ENCODE measurements around the gene ANKRD10.

- TF ChIP-seq POLR2A (IDR thresholded peaks at IDR 0.05; ENCODE audit: low read depth, low read length) (no peak), CTCF (IDR thresholded peaks at IDR 0.05; ENCODE audit: extremely low read depth in 1 of 2, insufficient read depth in 1 of 2, low read depth in 1 of 2, low read length in 2 of 2) (no peak), POLR2AphosphoS5 (IDR thresholded peaks at IDR 0.05; ENCODE audit: insufficient read depth, low read depth, low read length) (no peak), EZH2 (IDR thresholded peaks at IDR 0.05; ENCODE audit: borderline replicate concordance, low read depth, low read length, severe bottlenecking) (no peak), MAX (IDR thresholded peaks at IDR 0.05; ENCODE audit: insufficient read depth, insufficient read length) (no peak), GATA2 (IDR thresholded peaks at IDR 0.05; ENCODE audit: insufficient read depth, insufficient read length, low read depth, low read length) (no peak), FOS (IDR thresholded peaks at IDR 0.05; ENCODE audit: borderline replicate concordance, insufficient read depth, low read length) (no peak), JUN (IDR thresholded peaks at IDR 0.05; ENCODE audit: borderline replicate concordance, insufficient read depth, insufficient read length, low read depth) (no peak)
These were observed 86.2 kb downstream of the ANKRD10 start for GRCh38 chr13:110828705-110829104.

All from endothelial cell of umbilical vein (primary cell).